ENCODE data around the gene MCTP2. TPM values are rescaled to one million over a fixed set of nuclear protein-coding genes. Genes with fewer than 3 reads are reported as not detected.
A peak's percentile ranks its signal among the peaks of the same experiment; 100 is the strongest.

The MCTP2 gene
- total and polyA plus RNA-seq, 5 donors from 2014 or later, result 1.1 to 6.4 (median 2.8) TPM

DNA sequence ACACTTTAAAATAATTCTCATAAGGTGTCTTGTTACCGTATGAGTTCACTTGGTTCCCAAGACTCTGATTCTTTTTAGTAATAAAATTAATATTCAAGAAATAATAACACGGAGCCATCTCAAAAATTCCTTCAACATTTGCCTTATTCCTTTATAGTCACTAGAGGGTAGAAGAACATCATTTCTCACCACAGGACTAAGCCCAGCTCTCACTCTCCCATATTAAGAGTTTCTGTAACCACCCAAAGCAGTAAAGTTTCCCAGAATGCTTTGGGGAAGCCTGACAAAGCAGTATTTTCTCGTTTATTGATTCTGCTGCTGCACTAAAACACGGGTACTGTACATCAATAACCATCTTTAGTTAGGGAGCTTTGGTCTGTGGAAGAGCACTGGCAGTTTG lies 114.9 kb downstream of the MCTP2 start:
- ATAC-seq (ENCODE audit: low read depth in 2 of 2) (no peak), DNase-seq (no peak)
- Mint-ChIP-seq H3K4me1 (peaks cover 0 to 5% (median 0%) of the 10 kb centered on the region in 4 donors), H3K27ac (no peak overlapping the region), H3K36me3 (peaks cover 8% of the 10 kb centered on the region), H3K27me3 (no peaks in the 10 kb centered on the region), H3K4me3 (no peak overlapping the region), H3K9me3 (peaks cover 0 to 4% (median 0%) of the 10 kb centered on the region in 7 donors)
- Histone ChIP-seq H3K27ac (ENCODE audit: insufficient read depth, low read length, poor library complexity, severe bottlenecking) (no peak overlapping the region), H3K4me3 (ENCODE audit: low read depth, low read length) (no peak overlapping the region), H3K27me3 (ENCODE audit: control insufficient read depth, insufficient read depth, low read length) (no peaks in the 10 kb centered on the region), H3K36me3 (ENCODE audit: control insufficient read depth, insufficient read depth, low read length) (no peaks in the 10 kb centered on the region), H3K4me1 (ENCODE audit: control insufficient read depth, insufficient read depth, low read length, poor library complexity, severe bottlenecking) (no peaks in the 10 kb centered on the region), H3K9me3 (ENCODE audit: control insufficient read depth in 2 of 2, low read length in 2 of 2) (no peaks in the 10 kb centered on the region)

GRCh38 chr15:94348084-94348483 lies 116.7 kb downstream of the MCTP2 start:
- no peaks in the 10 kb centered on the region for H3K27me3 Mint-ChIP-seq
- ATAC-seq (ENCODE audit: low read depth in 2 of 2) (no peak), DNase-seq (no peak)
- H3K36me3 ChIP-seq (ENCODE audit: control insufficient read depth, insufficient read depth, low read length), result no peaks in the 10 kb centered on the region
- H3K4me3 ChIP-seq (ENCODE audit: low read depth, low read length), result no peak overlapping the region
- H3K27me3 ChIP-seq (ENCODE audit: control insufficient read depth, insufficient read depth, low read length), result no peaks in the 10 kb centered on the region
- peak overlapping the region in 2 of 3 donors; percentile 6 to 42 for H3K27ac Mint-ChIP-seq
- H3K36me3 Mint-ChIP-seq, result peaks cover 8% of the 10 kb centered on the region
- H3K4me1 ChIP-seq (ENCODE audit: control insufficient read depth, insufficient read depth, low read length, poor library complexity, severe bottlenecking), result no peaks in the 10 kb centered on the region
- no peaks in the 10 kb centered on the region for H3K9me3 ChIP-seq (ENCODE audit: control insufficient read depth in 2 of 2, low read length in 2 of 2)
- H3K9me3 Mint-ChIP-seq, result peaks cover 0 to 4% (median 0%) of the 10 kb centered on the region in 7 donors
- H3K4me3 Mint-ChIP-seq, result no peak overlapping the region
- peaks cover 0 to 5% (median 0%) of the 10 kb centered on the region in 4 donors for H3K4me1 Mint-ChIP-seq
- H3K27ac ChIP-seq (ENCODE audit: insufficient read depth, low read length, poor library complexity, severe bottlenecking), result no peak overlapping the region

DNA sequence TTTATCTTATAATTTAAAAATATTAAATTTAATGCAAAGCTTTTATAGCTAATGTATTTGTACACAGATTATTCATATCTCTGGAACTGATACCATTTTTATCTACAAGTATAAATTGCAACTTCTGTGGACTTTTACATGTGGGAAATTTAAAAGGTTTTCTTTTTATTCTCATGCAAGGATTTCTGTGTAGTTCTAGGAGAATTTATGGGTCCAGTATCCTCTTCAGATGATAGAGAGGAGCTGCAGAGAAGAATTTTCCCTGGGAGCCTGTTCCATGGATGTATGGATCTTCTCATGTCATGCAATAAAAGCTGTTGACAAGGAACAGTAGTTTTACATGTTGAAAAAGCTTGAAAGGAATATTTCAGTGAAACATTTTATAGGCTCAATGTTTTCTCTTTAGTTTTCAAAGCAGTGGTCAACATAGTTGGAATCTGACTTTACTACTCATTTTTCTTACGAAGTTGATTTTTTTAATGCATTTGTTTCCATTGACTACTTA lies 119.7 kb downstream of the MCTP2 start:
- Mint-ChIP-seq H3K4me3 (no peak overlapping the region), H3K36me3 (peaks cover 15% of the 10 kb centered on the region), H3K9me3 (peaks cover 0 to 4% (median 0%) of the 10 kb centered on the region in 7 donors), H3K27me3 (no peaks in the 10 kb centered on the region), H3K4me1 (peaks cover 0 to 5% (median 0%) of the 10 kb centered on the region in 4 donors), H3K27ac (no peak overlapping the region)
- no peaks in the 10 kb centered on the region for H3K36me3 ChIP-seq (ENCODE audit: control insufficient read depth, insufficient read depth, low read length)
- no peak overlapping the region for H3K4me3 ChIP-seq (ENCODE audit: low read depth, low read length)
- DNase-seq (no peak), ATAC-seq (ENCODE audit: low read depth in 2 of 2) (no peak)
- H3K27me3 ChIP-seq (ENCODE audit: control insufficient read depth, insufficient read depth, low read length), result no peaks in the 10 kb centered on the region
- no peaks in the 10 kb centered on the region for H3K9me3 ChIP-seq (ENCODE audit: control insufficient read depth in 2 of 2, low read length in 2 of 2)
- no peaks in the 10 kb centered on the region for H3K4me1 ChIP-seq (ENCODE audit: control insufficient read depth, insufficient read depth, low read length, poor library complexity, severe bottlenecking)
- H3K27ac ChIP-seq (ENCODE audit: insufficient read depth, low read length, poor library complexity, severe bottlenecking), result no peak overlapping the region

DNA sequence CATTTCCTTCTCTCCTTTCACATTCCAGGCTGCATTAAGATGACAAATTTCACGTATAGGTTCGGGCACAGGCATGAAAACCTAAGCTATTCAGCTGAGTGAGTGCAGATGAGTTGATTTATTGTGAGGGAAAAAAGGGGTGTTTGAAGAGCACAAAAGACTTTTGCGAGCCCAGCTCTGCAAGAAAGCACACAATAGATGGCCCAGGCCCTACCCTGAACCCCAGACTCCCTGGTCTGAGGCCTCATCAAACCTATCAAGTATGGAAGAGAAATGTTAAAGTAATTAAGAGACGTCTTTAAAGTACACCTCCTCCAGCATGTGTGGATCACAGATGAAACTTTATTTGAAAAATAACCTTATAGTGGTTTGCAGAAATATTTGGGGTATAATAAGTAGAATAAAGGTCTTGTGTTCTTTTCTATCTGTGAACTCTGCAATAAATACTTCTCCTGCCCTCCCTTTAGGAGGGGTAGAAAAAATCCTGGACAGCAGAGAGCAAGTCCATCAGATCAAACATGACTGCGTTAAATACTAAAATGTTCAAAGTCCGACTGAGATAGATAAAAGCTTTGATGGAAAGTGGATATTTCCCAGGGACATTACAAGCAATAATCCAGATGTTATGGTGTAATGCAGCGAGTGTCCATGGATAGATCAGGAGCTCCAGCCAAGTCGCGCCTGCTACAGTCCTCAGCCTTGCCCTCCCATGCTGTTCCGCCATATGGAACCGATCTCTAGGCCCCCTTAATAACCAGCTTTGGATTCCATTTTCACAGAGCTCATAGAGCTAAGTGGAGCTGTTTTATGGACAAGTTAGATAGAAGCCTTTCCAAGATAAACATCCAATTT lies 121.5 kb downstream of the MCTP2 start:
- peaks cover 11% of the 10 kb centered on the region for H3K36me3 Mint-ChIP-seq
- H3K27me3 ChIP-seq (ENCODE audit: control insufficient read depth, insufficient read depth, low read length), result no peaks in the 10 kb centered on the region
- H3K27ac ChIP-seq (ENCODE audit: insufficient read depth, low read length, poor library complexity, severe bottlenecking), result no peak overlapping the region
- peaks cover 0 to 4% (median 0%) of the 10 kb centered on the region in 7 donors for H3K9me3 Mint-ChIP-seq
- peaks cover 0 to 5% (median 0%) of the 10 kb centered on the region in 4 donors for H3K4me1 Mint-ChIP-seq
- H3K9me3 ChIP-seq (ENCODE audit: control insufficient read depth in 2 of 2, low read length in 2 of 2), result no peaks in the 10 kb centered on the region
- DNase-seq, result no peak
- no peak overlapping the region for H3K27ac Mint-ChIP-seq
- no peaks in the 10 kb centered on the region for H3K36me3 ChIP-seq (ENCODE audit: control insufficient read depth, insufficient read depth, low read length)
- H3K4me3 Mint-ChIP-seq, result no peak overlapping the region
- no peaks in the 10 kb centered on the region for H3K4me1 ChIP-seq (ENCODE audit: control insufficient read depth, insufficient read depth, low read length, poor library complexity, severe bottlenecking)
- ATAC-seq (ENCODE audit: low read depth in 2 of 2), result no peak
- H3K27me3 Mint-ChIP-seq, result no peaks in the 10 kb centered on the region
- H3K4me3 ChIP-seq (ENCODE audit: low read depth, low read length), result no peak overlapping the region

GRCh38 chr15:94353488-94353820 lies 122.1 kb downstream of the MCTP2 start:
- no peak overlapping the region for H3K27ac Mint-ChIP-seq
- peaks cover 11% of the 10 kb centered on the region for H3K36me3 Mint-ChIP-seq
- Histone ChIP-seq H3K27ac (ENCODE audit: insufficient read depth, low read length, poor library complexity, severe bottlenecking) (no peak overlapping the region), H3K36me3 (ENCODE audit: control insufficient read depth, insufficient read depth, low read length) (no peaks in the 10 kb centered on the region), H3K4me3 (ENCODE audit: low read depth, low read length) (no peak overlapping the region), H3K4me1 (ENCODE audit: control insufficient read depth, insufficient read depth, low read length, poor library complexity, severe bottlenecking) (no peaks in the 10 kb centered on the region), H3K27me3 (ENCODE audit: control insufficient read depth, insufficient read depth, low read length) (no peaks in the 10 kb centered on the region), H3K9me3 (ENCODE audit: control insufficient read depth in 2 of 2, low read length in 2 of 2) (no peaks in the 10 kb centered on the region)
- peaks cover 0 to 4% (median 0%) of the 10 kb centered on the region in 7 donors for H3K9me3 Mint-ChIP-seq
- ATAC-seq (ENCODE audit: low read depth in 2 of 2) (no peak), DNase-seq (no peak)
- H3K4me3 Mint-ChIP-seq, result no peak overlapping the region
- H3K4me1 Mint-ChIP-seq, result peaks cover 0 to 5% (median 0%) of the 10 kb centered on the region in 4 donors
- no peaks in the 10 kb centered on the region for H3K27me3 Mint-ChIP-seq

- Histone ChIP-seq H3K36me3 (ENCODE audit: control insufficient read depth, insufficient read depth, low read length) (no peaks in the 10 kb centered on the region), H3K27me3 (ENCODE audit: control insufficient read depth, insufficient read depth, low read length) (no peaks in the 10 kb centered on the region), H3K9me3 (ENCODE audit: control insufficient read depth in 2 of 2, low read length in 2 of 2) (no peaks in the 10 kb centered on the region), H3K4me1 (ENCODE audit: control insufficient read depth, insufficient read depth, low read length, poor library complexity, severe bottlenecking) (no peaks in the 10 kb centered on the region), H3K27ac (ENCODE audit: insufficient read depth, low read length, poor library complexity, severe bottlenecking) (no peak overlapping the region), H3K4me3 (ENCODE audit: low read depth, low read length) (no peak overlapping the region)
- Mint-ChIP-seq H3K4me1 (no peaks in the 10 kb centered on the region), H3K27me3 (no peaks in the 10 kb centered on the region), H3K9me3 (no peaks in the 10 kb centered on the region), H3K36me3 (peaks cover 11% of the 10 kb centered on the region), H3K27ac (no peak overlapping the region), H3K4me3 (no peak overlapping the region)
- no peak for ATAC-seq (ENCODE audit: low read depth in 2 of 2)
- no peak for DNase-seq
Measured at GRCh38 chr15:94354655-94355054, 123.3 kb downstream of the MCTP2 start.

GRCh38 chr15:94359716-94360115 lies 128.4 kb downstream of the MCTP2 start:
- Histone ChIP-seq H3K4me1 (ENCODE audit: control insufficient read depth, insufficient read depth, low read length, poor library complexity, severe bottlenecking) (no peaks in the 10 kb centered on the region), H3K9me3 (ENCODE audit: control insufficient read depth in 2 of 2, low read length in 2 of 2) (no peaks in the 10 kb centered on the region), H3K4me3 (ENCODE audit: low read depth, low read length) (no peak overlapping the region), H3K36me3 (ENCODE audit: control insufficient read depth, insufficient read depth, low read length) (no peaks in the 10 kb centered on the region), H3K27ac (ENCODE audit: insufficient read depth, low read length, poor library complexity, severe bottlenecking) (no peak overlapping the region), H3K27me3 (ENCODE audit: control insufficient read depth, insufficient read depth, low read length) (no peaks in the 10 kb centered on the region)
- ATAC-seq (ENCODE audit: low read depth in 2 of 2), result no peak
- peaks cover 13% of the 10 kb centered on the region for H3K36me3 Mint-ChIP-seq
- H3K27ac Mint-ChIP-seq, result no peak overlapping the region
- H3K9me3 Mint-ChIP-seq, result peaks cover 0 to 2% (median 0%) of the 10 kb centered on the region in 7 donors
- no peak overlapping the region for H3K4me3 Mint-ChIP-seq
- no peaks in the 10 kb centered on the region for H3K27me3 Mint-ChIP-seq
- H3K4me1 Mint-ChIP-seq, result peaks cover 0 to 2% (median 0%) of the 10 kb centered on the region in 4 donors
- DNase-seq, result no peak

- DNase-seq, result no peak
- no peaks in the 10 kb centered on the region for H3K27me3 ChIP-seq (ENCODE audit: control insufficient read depth, insufficient read depth, low read length)
- H3K27ac Mint-ChIP-seq, result no peak overlapping the region
- H3K36me3 ChIP-seq (ENCODE audit: control insufficient read depth, insufficient read depth, low read length), result no peaks in the 10 kb centered on the region
- ATAC-seq (ENCODE audit: low read depth in 2 of 2), result no peak
- H3K4me1 Mint-ChIP-seq, result peaks cover 0 to 4% (median 0%) of the 10 kb centered on the region in 4 donors
- H3K4me1 ChIP-seq (ENCODE audit: control insufficient read depth, insufficient read depth, low read length, poor library complexity, severe bottlenecking), result no peaks in the 10 kb centered on the region
- H3K36me3 Mint-ChIP-seq, result peaks cover 13% of the 10 kb centered on the region
- no peak overlapping the region for H3K27ac ChIP-seq (ENCODE audit: insufficient read depth, low read length, poor library complexity, severe bottlenecking)
- H3K4me3 Mint-ChIP-seq, result no peak overlapping the region
- no peaks in the 10 kb centered on the region for H3K27me3 Mint-ChIP-seq
- H3K4me3 ChIP-seq (ENCODE audit: low read depth, low read length), result no peak overlapping the region
- H3K9me3 ChIP-seq (ENCODE audit: control insufficient read depth in 2 of 2, low read length in 2 of 2), result no peaks in the 10 kb centered on the region
- H3K9me3 Mint-ChIP-seq, result peaks cover 0 to 2% (median 0%) of the 10 kb centered on the region in 7 donors
Measured at GRCh38 chr15:94360251-94360685, 128.9 kb downstream of the MCTP2 start.

Data from CD4-positive, CD25-positive, alpha-beta regulatory T cell (primary cell).